Measurements from ENCODE around the gene SLC12A8. TPM values are rescaled to one million over a fixed set of nuclear protein-coding genes. Genes with fewer than 3 reads are reported as not detected.

SLC12A8 gene
- total and polyA plus RNA-seq, 2 experiments from 2014 or later = 6.9 to 15.9 TPM

GRCh38 chr3:125238759-125239158, 26.2 kb upstream of the SLC12A8 start:
- Histone ChIP-seq H3K4me3 (no peak overlapping the region), H3K27ac (ENCODE audit: low read depth) (no peak overlapping the region), H3K9me2 (ENCODE audit: insufficient read depth) (no peaks in the 10 kb centered on the region), H2AFZ (no peak overlapping the region), H3K36me3 (ENCODE audit: insufficient read depth) (no peaks in the 10 kb centered on the region), H3K27me3 (ENCODE audit: insufficient read depth) (no peaks in the 10 kb centered on the region), H4K20me1 (replicated peaks; ENCODE audit: insufficient read depth) (no peaks in the 10 kb centered on the region), H3K79me2 (replicated peaks; ENCODE audit: insufficient read depth) (0 out of 2 replicates have a peak, but pooled peaks cover 4% of the 10 kb centered on the region), H3K4me1 (ENCODE audit: insufficient read depth) (no peaks in the 10 kb centered on the region), H3K4me2 (no peak overlapping the region), H3F3A (replicated peaks; ENCODE audit: low read depth) (no peaks in the 10 kb centered on the region)
- H3K36me3 Mint-ChIP-seq (ENCODE audit: low read depth) = no peaks in the 10 kb centered on the region
- H3K4me1 Mint-ChIP-seq = peaks cover 9% of the 10 kb centered on the region; the same call in 2 of the 3 replicates
- H3K27ac Mint-ChIP-seq = no peak overlapping the region
- H3K9me3 Mint-ChIP-seq = no peaks in the 10 kb centered on the region
- DNase-seq (ENCODE audit: low spot score) (no peak), ATAC-seq (no peak)
- no peaks in the 10 kb centered on the region for H3K27me3 Mint-ChIP-seq (ENCODE audit: insufficient read depth, low read depth, poor library complexity)
- no peak overlapping the region for H3K4me3 Mint-ChIP-seq
- TF ChIP-seq ZNF462 (CRISPR knock-in tag; IDR thresholded peaks at IDR 0.05) = no peak
- no peak for TF ChIP-seq ZNF331 (CRISPR knock-in tag; IDR thresholded peaks at IDR 0.05; ENCODE audit: low read depth)

GRCh38 chr3:125236331-125236903, 23.9 kb upstream of the SLC12A8 start:
- H3K27ac Mint-ChIP-seq = no peak overlapping the region
- ATAC-seq = no peak
- H3K27ac ChIP-seq (ENCODE audit: low read depth) = no peak overlapping the region

More at GRCh38 chr3:125236331-125236903, 23.9 kb upstream of the SLC12A8 start:
- Histone ChIP-seq H3K4me1 (ENCODE audit: insufficient read depth) (no peaks in the 10 kb centered on the region), H3K4me2 (no peak overlapping the region), H4K20me1 (replicated peaks; ENCODE audit: insufficient read depth) (no peaks in the 10 kb centered on the region), H3K4me3 (no peak overlapping the region), H3K9me2 (ENCODE audit: insufficient read depth) (no peaks in the 10 kb centered on the region), H3K27me3 (ENCODE audit: insufficient read depth) (no peaks in the 10 kb centered on the region), H3K36me3 (ENCODE audit: insufficient read depth) (no peaks in the 10 kb centered on the region), H3K79me2 (replicated peaks; ENCODE audit: insufficient read depth) (0 out of 2 replicates have a peak, but pooled peaks cover 4% of the 10 kb centered on the region), H2AFZ (no peak overlapping the region), H3F3A (replicated peaks; ENCODE audit: low read depth) (no peaks in the 10 kb centered on the region)
- H3K27me3 Mint-ChIP-seq (ENCODE audit: insufficient read depth, low read depth, poor library complexity) = no peaks in the 10 kb centered on the region
- TF ChIP-seq ZNF331 (CRISPR knock-in tag; IDR thresholded peaks at IDR 0.05; ENCODE audit: low read depth) (no peak), CREB1 (CRISPR knock-in tag; IDR thresholded peaks at IDR 0.05; ENCODE audit: low read depth) (no peak), NANOG (IDR thresholded peaks at IDR 0.05; ENCODE audit: borderline replicate concordance) (no peak), ZNF462 (CRISPR knock-in tag; IDR thresholded peaks at IDR 0.05) (no peak), EZH2 (IDR thresholded peaks at IDR 0.05; ENCODE audit: low read depth, unreplicated experiment) (no peak)
- H3K36me3 Mint-ChIP-seq (ENCODE audit: low read depth) = no peaks in the 10 kb centered on the region; the same call in 2 of the 3 replicates
- peaks cover 9% of the 10 kb centered on the region; the same call in 2 of the 3 replicates for H3K4me1 Mint-ChIP-seq
- H3K9me3 Mint-ChIP-seq = no peaks in the 10 kb centered on the region
- no peak overlapping the region for H3K4me3 Mint-ChIP-seq
- DNase-seq (ENCODE audit: low spot score) = no peak
